HG03280 (cell line): ENCODE data around the gene YOD1.
A peak's percentile ranks its signal among the peaks of the same experiment; 100 is the strongest.

Experiments
- ATAC-seq: cut with Tn5 transposase; IDR thresholded peaks from one replicate; pipeline ENCODE4 v1.9.1; 2021; ENCODE audit warnings: mild to moderate bottlenecking, moderate library complexity; ENCODE audit not compliant: unreplicated experiment

Gene YOD1

GRCh38 chr1:207073906-207074820, 23.2 kb upstream of the YOD1 start:
- no peak for ATAC-seq

- no peak for ATAC-seq
Measured at GRCh38 chr1:207072233-207072632, 21.2 kb upstream of the YOD1 start.

- no peak for ATAC-seq
Measured at GRCh38 chr1:207071426-207071825, 20.4 kb upstream of the YOD1 start.

- no peak for ATAC-seq
Measured at GRCh38 chr1:207070811-207071210, 19.8 kb upstream of the YOD1 start.

- ATAC-seq: no peak
Measured at GRCh38 chr1:207069858-207070506, 19.0 kb upstream of the YOD1 start.

GRCh38 chr1:207069061-207069460, 18.1 kb upstream of the YOD1 start:
- ATAC-seq: no peak

GRCh38 chr1:207067665-207068064, 16.7 kb upstream of the YOD1 start:
- no peak for ATAC-seq

- ATAC-seq: no peak
Measured at GRCh38 chr1:207067185-207067584, 16.2 kb upstream of the YOD1 start.

- no peak for ATAC-seq
Measured at GRCh38 chr1:207064561-207064960, 13.6 kb upstream of the YOD1 start.

- ATAC-seq: no peak
Measured at GRCh38 chr1:207063014-207063413, 12.0 kb upstream of the YOD1 start.

GRCh38 chr1:207062058-207062457, 11.1 kb upstream of the YOD1 start:
- no peak for ATAC-seq

GRCh38 chr1:207060596-207060995, 9.6 kb upstream of the YOD1 start:
- no peak for ATAC-seq

GRCh38 chr1:207059881-207060280, 8.9 kb upstream of the YOD1 start:
- ATAC-seq: no peak

- no peak for ATAC-seq
Measured at GRCh38 chr1:207058878-207059867, 8.2 kb upstream of the YOD1 start.

GRCh38 chr1:207058252-207058651, 7.2 kb upstream of the YOD1 start:
- no peak for ATAC-seq

- ATAC-seq: no peak
Measured at GRCh38 chr1:207056673-207057072, 5.7 kb upstream of the YOD1 start.

- ATAC-seq: no peak
Measured at GRCh38 chr1:207055386-207056001, 4.5 kb upstream of the YOD1 start.

GRCh38 chr1:207054491-207054890, 3.5 kb upstream of the YOD1 start:
- no peak for ATAC-seq

GRCh38 chr1:207052911-207053769, 2.1 kb upstream of the YOD1 start, which contains the start of gene PFKFB2:
TSS of gene PFKFB2 (plus strand) at chr1:207053275. CDS start at chr1:207054718, 1,443 bp downstream.
- peak; percentile 85 for ATAC-seq
